Neuronal stem cell (in vitro differentiated cells): ENCODE data around the gene TMC5.

Experiments used
- DNase-seq: peaks from one replicate; pipeline ENCODE4 v3.0.0-alpha.2; 2013; ENCODE audit warnings: low spot score
- H2AFZ ChIP-seq: one replicate; pipeline ENCODE4 v1.6.1; 2013; ENCODE audit warnings: mild to moderate bottlenecking, low read length, inconsistent platforms
- H2AK5ac ChIP-seq: 2 replicates; pipeline ENCODE4 v1.6.1; 2013; ENCODE audit warnings: low read depth, mild to moderate bottlenecking, inconsistent platforms, low read length, moderate library complexity, mixed read lengths
- H2BK120ac ChIP-seq: 2 replicates; pipeline ENCODE4 v1.6.1; 2013; ENCODE audit warnings: low read depth, mild to moderate bottlenecking, inconsistent platforms, low read length, moderate library complexity, mixed read lengths
- H2BK12ac ChIP-seq: one replicate; pipeline ENCODE4 v1.6.1; 2013; ENCODE audit warnings: low read length, inconsistent platforms
- H2BK15ac ChIP-seq: 2 replicates; pipeline ENCODE4 v1.6.1; 2013; ENCODE audit warnings: mild to moderate bottlenecking, low read length, inconsistent platforms, mixed read lengths
- H2BK5ac ChIP-seq: one replicate; pipeline ENCODE4 v1.6.1; 2013; ENCODE audit warnings: inconsistent platforms, mild to moderate bottlenecking, low read length, moderate library complexity
- H3K14ac ChIP-seq: one replicate; pipeline ENCODE4 v1.6.1; 2013; ENCODE audit warnings: low read length, inconsistent platforms
- H3K18ac ChIP-seq: 2 replicates; pipeline ENCODE4 v1.6.1; 2013; ENCODE audit warnings: low read length, inconsistent platforms
- H3K23ac ChIP-seq: 2 replicates; pipeline ENCODE4 v1.6.1; 2013; ENCODE audit warnings: low read depth, mild to moderate bottlenecking, mixed read lengths, low read length, inconsistent platforms; ENCODE audit not compliant: poor library complexity
- H3K27ac ChIP-seq: replicated peaks from 3 replicates; pipeline ENCODE4 v1.5.1; 2013; ENCODE audit warnings: low read length, inconsistent platforms
- H3K27me3 ChIP-seq, 3 experiments: 2 replicates each; pipeline ENCODE4 v1.6.1; 2013; ENCODE audit warnings: low read length in 3 of 3, mild to moderate bottlenecking in 2 of 3, inconsistent platforms in 1 of 3, low read depth in 1 of 3, mixed read lengths in 1 of 3, moderate library complexity in 1 of 3; ENCODE audit not compliant: control insufficient read depth in 3 of 3, insufficient read depth in 3 of 3
- H3K36me3 ChIP-seq, 2 donors: replicated peaks in 1 of 2; 2 replicates each; pipeline ENCODE4 v1.6.1; 2013; ENCODE audit warnings: low read length in 2 of 2; ENCODE audit not compliant: control insufficient read depth in 2 of 2, insufficient read depth in 2 of 2
- H3K4ac ChIP-seq: 2 replicates; pipeline ENCODE4 v1.6.1; 2013; ENCODE audit warnings: inconsistent platforms, mild to moderate bottlenecking, low read length, moderate library complexity
- H3K4me1 ChIP-seq, 2 donors: 1 replicate in 1 of 2; 2 replicates in 1 of 2; pipeline ENCODE4 v1.6.1; 2013; ENCODE audit warnings: low read length in 2 of 2, low read depth in 1 of 2; ENCODE audit not compliant: control insufficient read depth in 2 of 2, insufficient read depth in 1 of 2
- H3K4me2 ChIP-seq: one replicate; pipeline ENCODE4 v1.6.1; 2013; ENCODE audit warnings: mild to moderate bottlenecking, low read length, inconsistent platforms; ENCODE audit not compliant: insufficient read depth, poor library complexity, severe bottlenecking
- H3K4me3 ChIP-seq, 2 donors: 2 replicates each; pipeline ENCODE4 v1.5.1; 2013; ENCODE audit warnings: low read length in 2 of 2, mild to moderate bottlenecking in 2 of 2, inconsistent platforms in 1 of 2, moderate library complexity in 1 of 2
- H3K79me1 ChIP-seq: one replicate; pipeline ENCODE4 v1.6.1; 2013; ENCODE audit warnings: low read depth, mild to moderate bottlenecking, inconsistent platforms, low read length, moderate library complexity
- H3K9ac ChIP-seq: one replicate; pipeline ENCODE4 v1.6.1; 2013; ENCODE audit warnings: mild to moderate bottlenecking, low read depth, low read length, inconsistent platforms; ENCODE audit not compliant: poor library complexity
- H3K9me3 ChIP-seq, 2 donors: replicated peaks in 1 of 2; 2 replicates each; pipeline versions ENCODE3 to v1.6.1; 2013; ENCODE audit warnings: low read length in 2 of 2, mild to moderate bottlenecking in 2 of 2, inconsistent platforms in 1 of 2, low read depth in 1 of 2, mixed read lengths in 1 of 2, moderate library complexity in 1 of 2; ENCODE audit not compliant: control insufficient read depth in 2 of 2, insufficient read depth in 1 of 2
- H4K8ac ChIP-seq: one replicate; pipeline ENCODE4 v1.6.1; 2013; ENCODE audit warnings: low read depth, mild to moderate bottlenecking, inconsistent platforms, low read length, moderate library complexity
- H4K91ac ChIP-seq: one replicate; pipeline ENCODE4 v1.6.1; 2013; ENCODE audit warnings: low read length, low read depth, mild to moderate bottlenecking, inconsistent platforms; ENCODE audit not compliant: poor library complexity
- WGBS, 2 donors: extraction: QIAGEN DNeasy Blood & Tissue Kit; methylation state at CpG; one replicate each; pipeline ENCODE4 v1.1.7; 2013; ENCODE audit warnings: missing lambda C conversion rate in 2 of 2, mixed read lengths in 1 of 2; ENCODE audit not compliant: insufficient read length in 2 of 2, insufficient replicate concordance in 1 of 2; ENCODE audit errors: extremely low coverage in 2 of 2; 5-methylcytosine and 5-hydroxymethylcytosine counted together

The TMC5 gene

GRCh38 chr16:19377864-19378263 is 39.8 kb upstream of the TMC5 start:
- Histone ChIP-seq H3K9me3 (peaks cover 0 to 2% of the 10 kb centered on the region in 2 donors), H2AK5ac (no peak overlapping the region), H2BK5ac (no peak overlapping the region), H3K4ac (no peak overlapping the region), H3K27ac (no peak overlapping the region), H4K8ac (no peak overlapping the region), H3K4me1 (no peaks in the 10 kb centered on the region), H3K14ac (no peak overlapping the region), H3K23ac (no peak overlapping the region), H2BK120ac (no peak overlapping the region), H3K79me1 (no peaks in the 10 kb centered on the region), H4K91ac (no peak overlapping the region), H2BK15ac (no peak overlapping the region), H3K18ac (no peak overlapping the region), H3K4me2 (no peak overlapping the region), H3K4me3 (no peak overlapping the region), H3K36me3 (no peaks in the 10 kb centered on the region), H2AFZ (no peak overlapping the region), H3K27me3 (no peaks in the 10 kb centered on the region), H2BK12ac (no peak overlapping the region), H3K9ac (no peak overlapping the region)
- WGBS, 2 donors, result no CpG with 5 or more reads among the region's 3 CpGs
- DNase-seq, result no peak

GRCh38 chr16:19378511-19378910 is 39.2 kb upstream of the TMC5 start:
- no peak overlapping the region for H2BK5ac ChIP-seq
- H3K9me3 ChIP-seq, result no peaks in the 10 kb centered on the region
- no peaks in the 10 kb centered on the region for H3K4me1 ChIP-seq
- H3K27ac ChIP-seq, result no peak overlapping the region
- no peak overlapping the region for H2AFZ ChIP-seq
- no peak for DNase-seq
- H2BK12ac ChIP-seq, result no peak overlapping the region
- no peak overlapping the region for H3K18ac ChIP-seq
- H2AK5ac ChIP-seq, result no peak overlapping the region
- no peaks in the 10 kb centered on the region for H3K79me1 ChIP-seq
- no peak overlapping the region for H4K8ac ChIP-seq
- no peak overlapping the region for H3K14ac ChIP-seq
- H2BK120ac ChIP-seq, result no peak overlapping the region
- H3K4me3 ChIP-seq, result no peak overlapping the region
- no peak overlapping the region for H4K91ac ChIP-seq
- no peaks in the 10 kb centered on the region for H3K36me3 ChIP-seq
- WGBS, 2 donors, result no CpG with 5 or more reads among the region's 3 CpGs
- no peak overlapping the region for H2BK15ac ChIP-seq
- no peak overlapping the region for H3K9ac ChIP-seq
- H3K23ac ChIP-seq, result no peak overlapping the region
- no peak overlapping the region for H3K4me2 ChIP-seq
- H3K4ac ChIP-seq, result no peak overlapping the region
- no peaks in the 10 kb centered on the region for H3K27me3 ChIP-seq

GRCh38 chr16:19379838-19380237 is 37.8 kb upstream of the TMC5 start:
- no CpG with 5 or more reads among the region's 2 CpGs for WGBS, 2 donors
- Histone ChIP-seq H4K91ac (no peak overlapping the region), H3K18ac (no peak overlapping the region), H3K4me2 (no peak overlapping the region), H3K27ac (no peak overlapping the region), H3K23ac (no peak overlapping the region), H3K14ac (no peak overlapping the region), H3K4me1 (no peaks in the 10 kb centered on the region), H2BK120ac (no peak overlapping the region), H2BK5ac (no peak overlapping the region), H3K9me3 (no peaks in the 10 kb centered on the region), H2BK15ac (no peak overlapping the region), H3K27me3 (no peaks in the 10 kb centered on the region), H4K8ac (no peak overlapping the region), H3K36me3 (no peaks in the 10 kb centered on the region), H3K79me1 (no peaks in the 10 kb centered on the region), H2AFZ (no peak overlapping the region), H3K4ac (no peak overlapping the region), H2AK5ac (no peak overlapping the region), H3K4me3 (no peak overlapping the region), H2BK12ac (no peak overlapping the region), H3K9ac (no peak overlapping the region)
- no peak for DNase-seq

GRCh38 chr16:19380328-19380727 is 37.4 kb upstream of the TMC5 start:
- H3K4ac ChIP-seq, result no peak overlapping the region
- H3K36me3 ChIP-seq, result no peaks in the 10 kb centered on the region
- H3K9me3 ChIP-seq, result no peaks in the 10 kb centered on the region
- H2BK15ac ChIP-seq, result no peak overlapping the region
- H3K4me3 ChIP-seq, result no peak overlapping the region
- no peak overlapping the region for H3K9ac ChIP-seq
- WGBS, 2 donors, result no CpG with 5 or more reads among the region's 3 CpGs
- no peak overlapping the region for H2AFZ ChIP-seq
- no peak overlapping the region for H3K27ac ChIP-seq
- no peak overlapping the region for H2BK5ac ChIP-seq
- no peak overlapping the region for H2BK120ac ChIP-seq
- no peak overlapping the region for H4K8ac ChIP-seq
- H2AK5ac ChIP-seq, result no peak overlapping the region
- H4K91ac ChIP-seq, result no peak overlapping the region
- DNase-seq, result no peak
- no peak overlapping the region for H3K14ac ChIP-seq
- no peak overlapping the region for H3K23ac ChIP-seq
- no peak overlapping the region for H3K4me2 ChIP-seq
- no peaks in the 10 kb centered on the region for H3K27me3 ChIP-seq
- H3K79me1 ChIP-seq, result no peaks in the 10 kb centered on the region
- H3K4me1 ChIP-seq, result no peaks in the 10 kb centered on the region
- no peak overlapping the region for H2BK12ac ChIP-seq
- no peak overlapping the region for H3K18ac ChIP-seq
